Liver (tissue), 9 donors: ENCODE results near the gene PNMA1. TPM values are rescaled to one million over a fixed set of nuclear protein-coding genes. Genes with fewer than 3 reads are reported as not detected.

Experiments
- DNase-seq: peaks from one replicate; pipeline ENCODE4 v3.0.0-alpha.2; 2017; ENCODE audit warnings: low spot score
- H3K27ac ChIP-seq, 2 donors: one replicate each; pipeline ENCODE4 v1.7.0; 2013; ENCODE audit warnings: inconsistent platforms in 2 of 2, low read length in 2 of 2, control low read depth in 1 of 2, low read depth in 1 of 2, mild to moderate bottlenecking in 1 of 2
- H3K27me3 ChIP-seq, 4 donors: one replicate each; pipeline versions ENCODE4 v1.6.1 to v1.7.0; 2013; ENCODE audit warnings: low read length in 3 of 4, inconsistent platforms in 1 of 4, mild to moderate bottlenecking in 1 of 4, moderate library complexity in 1 of 4; ENCODE audit not compliant: control insufficient read depth in 4 of 4, insufficient read depth in 4 of 4
- H3K36me3 ChIP-seq, 4 donors: one replicate each; pipeline versions ENCODE4 v1.6.1 to v1.7.0; 2013; ENCODE audit warnings: low read length in 3 of 4, mild to moderate bottlenecking in 3 of 4, low read depth in 1 of 4, moderate library complexity in 1 of 4; ENCODE audit not compliant: control insufficient read depth in 4 of 4, insufficient read depth in 3 of 4
- H3K4me1 ChIP-seq, 4 donors: one replicate each; pipeline versions ENCODE4 v1.6.1 to v1.7.0; 2013; ENCODE audit warnings: low read length in 3 of 4, mild to moderate bottlenecking in 3 of 4, moderate library complexity in 1 of 4; ENCODE audit not compliant: control insufficient read depth in 4 of 4, insufficient read depth in 4 of 4
- H3K4me3 ChIP-seq, 3 donors: one replicate each; pipeline versions ENCODE4 v1.6.1 to v1.7.0; 2013; ENCODE audit warnings: low read length in 3 of 3, control low read depth in 1 of 3, low read depth in 1 of 3, mild to moderate bottlenecking in 1 of 3
- H3K9ac ChIP-seq, 2 donors: one replicate each; pipeline ENCODE4 v1.7.0; 2013; ENCODE audit warnings: low read length in 2 of 2, mild to moderate bottlenecking in 2 of 2, moderate library complexity in 2 of 2, control low read depth in 1 of 2, low read depth in 1 of 2
- H3K9me3 ChIP-seq, 4 donors: one replicate each; pipeline versions ENCODE4 v1.6.1 to v1.7.0; 2013; ENCODE audit warnings: low read length in 3 of 4; ENCODE audit not compliant: control insufficient read depth in 4 of 4
- CTCF ChIP-seq: fragments of 150-350 bp; IDR thresholded peaks from 2 replicates; pipeline ENCODE4 v1.5.1; 2017; ENCODE audit warnings: improper control_type of control experiment, low read depth, low read length; ENCODE audit not compliant: missing input control
- EGR1 ChIP-seq, 2 donors: IDR thresholded peaks; 2 replicates each; pipeline ENCODE4 v1.6.1; 2016 to 2018; ENCODE audit warnings: antibody characterized with exemption in 2 of 2, low read depth in 2 of 2
- FOXA1 ChIP-seq: IDR thresholded peaks from 2 replicates; pipeline ENCODE4 v1.6.1; 2016; ENCODE audit warnings: antibody characterized with exemption
- FOXA2 ChIP-seq: IDR thresholded peaks from 2 replicates; pipeline ENCODE4 v1.6.1; 2016; ENCODE audit warnings: antibody characterized with exemption
- GABPA ChIP-seq, 2 donors: IDR thresholded peaks in 1 of 2; conservative IDR thresholded peaks in 1 of 2; 2 replicates each; pipeline ENCODE4 v1.6.1; 2016; ENCODE audit warnings: antibody characterized with exemption in 2 of 2, mild to moderate bottlenecking in 1 of 2, moderate library complexity in 1 of 2
- HNF4A ChIP-seq, 2 donors: conservative IDR thresholded peaks; 2 replicates each; pipeline ENCODE4 v1.6.1; 2016; ENCODE audit warnings: antibody characterized with exemption in 2 of 2, mild to moderate bottlenecking in 2 of 2
- HNF4G ChIP-seq: IDR thresholded peaks from 2 replicates; pipeline ENCODE4 v1.6.1; 2016; ENCODE audit warnings: antibody characterized with exemption
- JUND ChIP-seq, 2 donors: IDR thresholded peaks; 2 replicates each; pipeline ENCODE4 v1.6.1; 2016; ENCODE audit warnings: antibody characterized with exemption in 2 of 2
- MAX ChIP-seq: IDR thresholded peaks from 2 replicates; pipeline ENCODE4 v1.6.1; 2016; ENCODE audit warnings: antibody characterized with exemption
- NR2F2 ChIP-seq: IDR thresholded peaks from 2 replicates; pipeline ENCODE4 v1.6.1; 2016; ENCODE audit warnings: antibody characterized with exemption
- RAD21 ChIP-seq, 2 donors: IDR thresholded peaks; 2 replicates each; pipeline ENCODE4 v1.6.1; 2016; ENCODE audit warnings: antibody characterized with exemption in 2 of 2, mild to moderate bottlenecking in 2 of 2
- REST ChIP-seq: IDR thresholded peaks from 2 replicates; pipeline ENCODE4 v1.6.1; 2016; ENCODE audit warnings: antibody characterized with exemption, mild to moderate bottlenecking
- RXRA ChIP-seq, 2 donors: IDR thresholded peaks; 2 replicates each; pipeline ENCODE4 v1.6.1; 2017 to 2018; ENCODE audit warnings: antibody characterized with exemption in 2 of 2, mild to moderate bottlenecking in 1 of 2
- SP1 ChIP-seq: IDR thresholded peaks from 2 replicates; pipeline ENCODE4 v1.6.1; 2018; ENCODE audit warnings: antibody characterized with exemption, mild to moderate bottlenecking
- TAF1 ChIP-seq: conservative IDR thresholded peaks from 2 replicates; pipeline ENCODE4 v1.6.1; 2016; ENCODE audit warnings: antibody characterized with exemption, mild to moderate bottlenecking
- YY1 ChIP-seq: IDR thresholded peaks from 2 replicates; pipeline ENCODE4 v1.6.1; 2016; ENCODE audit warnings: antibody characterized with exemption, mild to moderate bottlenecking
- whole genome bisulfite sequencing: extraction: QIAGEN DNeasy Blood & Tissue Kit; methylation state at CpG from one replicate; pipeline ENCODE4 v1.1.7; 2013; 5-methylcytosine and 5-hydroxymethylcytosine counted together
- polyA plus RNA-seq, 2 donors: library from polyadenylated mRNA; stranded (reverse) in 1 of 2; unstranded in 1 of 2; fragments of 200-250 nt in 1 of 2; fragments of >200 nt in 1 of 2; fragmentation: Nextera tagmentation in 1 of 2; extraction: Ambion mirVana in 1 of 2; gene quantifications; one replicate each; pipeline versions ENCODE4 v1.2.1 to v1.2.3, GENCODE V29; 2013 to 2015
- total RNA-seq, 2 donors: library from RNA; depleted of rRNA; stranded (reverse); fragments of >200 nt; gene quantifications; one replicate each; pipeline ENCODE4 v1.2.3, GENCODE V29; 2014
- TF ChIP-seq, protein P1 (sequence below): IDR thresholded peaks from 2 replicates; pipeline ENCODE4 v1.6.1; 2016; ENCODE audit warnings: antibody characterized with exemption
- TF ChIP-seq, protein P2 (sequence below): IDR thresholded peaks from 2 replicates; pipeline ENCODE4 v1.6.1; 2016; ENCODE audit warnings: antibody characterized with exemption
- donor health status: healthy.
- donor health status: healthy.
- donor health status: healthy.
- donor health status: healthy.
- donor health status: healthy.

PNMA1 gene
- total and polyA plus RNA-seq, 4 donors = 2.3 to 10.4 (median 3.4) TPM

DNA sequence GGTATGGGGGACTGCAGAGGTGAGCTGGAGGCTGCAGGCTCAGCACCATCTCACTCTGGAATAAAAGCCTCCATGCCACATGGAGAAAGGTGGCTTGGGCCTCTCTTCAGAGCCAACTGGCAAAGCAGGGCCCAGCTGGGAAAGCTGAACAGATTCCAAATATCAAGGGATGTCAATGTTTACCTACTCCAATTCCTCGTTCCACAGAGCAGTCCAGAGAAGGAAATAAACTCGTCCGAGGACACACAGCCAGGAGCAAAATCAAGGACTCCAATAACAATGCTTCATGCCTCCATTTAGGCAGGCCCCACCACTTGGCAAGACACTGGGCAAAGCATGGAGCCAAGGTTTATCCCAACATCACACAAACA is 36.3 kb upstream of the PNMA1 start:
- WGBS = 10% methylated on average over 3 of the region's 3 CpGs
- no peaks in the 10 kb centered on the region for H3K9me3 ChIP-seq
- H3K4me1 ChIP-seq = peaks cover 44 to 90% (median 78%) of the 10 kb centered on the region in 4 donors
- no peak overlapping the region for H3K27ac ChIP-seq
- H3K27me3 ChIP-seq = no peaks in the 10 kb centered on the region
- no peak for DNase-seq
- H3K36me3 ChIP-seq = no peaks in the 10 kb centered on the region
- H3K4me3 ChIP-seq = no peak overlapping the region
- TF ChIP-seq MAX (peak; percentile 32), HNF4G (no peak), RXRA (IDR thresholded peaks at IDR 0.05) (peak in 1 of 2 donors; percentile 22), EGR1 (IDR thresholded peaks at IDR 0.05; ENCODE audit: low read depth in 2 of 2) (no peak), RAD21 (IDR thresholded peaks at IDR 0.05) (peak in 1 of 2 donors; percentile 52), FOXA1 (peak; percentile 66), JUND (IDR thresholded peaks at IDR 0.05) (no peak), HNF4A (conservative IDR thresholded peaks at IDR 0.05) (peak; percentile 16 to 26), GABPA (IDR thresholded peaks at IDR 0.05 in 1 of 2, conservative IDR thresholded peaks at IDR 0.05 in 1 of 2) (no peak), CTCF (no peak), TAF1 (no peak), YY1 (no peak), NR2F2 (no peak), REST (no peak), SP1 (no peak), FOXA2 (peak; percentile 74)
- TF ChIP-seq, protein P1, sequence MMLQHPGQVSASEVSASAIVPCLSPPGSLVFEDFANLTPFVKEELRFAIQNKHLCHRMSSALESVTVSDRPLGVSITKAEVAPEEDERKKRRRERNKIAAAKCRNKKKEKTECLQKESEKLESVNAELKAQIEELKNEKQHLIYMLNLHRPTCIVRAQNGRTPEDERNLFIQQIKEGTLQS = no peak
- TF ChIP-seq, protein P2, sequence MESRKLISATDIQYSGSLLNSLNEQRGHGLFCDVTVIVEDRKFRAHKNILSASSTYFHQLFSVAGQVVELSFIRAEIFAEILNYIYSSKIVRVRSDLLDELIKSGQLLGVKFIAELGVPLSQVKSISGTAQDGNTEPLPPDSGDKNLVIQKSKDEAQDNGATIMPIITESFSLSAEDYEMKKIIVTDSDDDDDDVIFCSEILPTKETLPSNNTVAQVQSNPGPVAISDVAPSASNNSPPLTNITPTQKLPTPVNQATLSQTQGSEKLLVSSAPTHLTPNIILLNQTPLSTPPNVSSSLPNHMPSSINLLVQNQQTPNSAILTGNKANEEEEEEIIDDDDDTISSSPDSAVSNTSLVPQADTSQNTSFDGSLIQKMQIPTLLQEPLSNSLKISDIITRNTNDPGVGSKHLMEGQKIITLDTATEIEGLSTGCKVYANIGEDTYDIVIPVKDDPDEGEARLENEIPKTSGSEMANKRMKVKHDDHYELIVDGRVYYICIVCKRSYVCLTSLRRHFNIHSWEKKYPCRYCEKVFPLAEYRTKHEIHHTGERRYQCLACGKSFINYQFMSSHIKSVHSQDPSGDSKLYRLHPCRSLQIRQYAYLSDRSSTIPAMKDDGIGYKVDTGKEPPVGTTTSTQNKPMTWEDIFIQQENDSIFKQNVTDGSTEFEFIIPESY = no peak
- H3K9ac ChIP-seq = no peak overlapping the region
